Common myeloid progenitor, CD34-positive (primary cell): Measurements from ENCODE around the gene OPCML.

Experiments used
- CTCF ChIA-PET: fragments of 350-600 bp; sonication (Branson Sonifier 250); formaldehyde crosslinking; loops from one replicate; lab custom pipeline; 2021; ENCODE audit warnings: antibody characterized with exemption; lab: Charles Lee
- POLR2A ChIA-PET: fragments of 350-600 bp; sonication (Branson Sonifier 250); formaldehyde crosslinking; loops from one replicate; lab custom pipeline; 2021; ENCODE audit warnings: antibody characterized with exemption; lab: Charles Lee
- DNase-seq, 3 donors: peaks; one replicate each; pipeline versions ENCODE4 v3.0.0 to v3.0.0-alpha.2; 2013
- H3K27ac ChIP-seq, 2 experiments: 1 replicate in 1 of 2; 2 replicates in 1 of 2; pipeline ENCODE4 v1.7.0; 2013; ENCODE audit warnings: inconsistent platforms in 2 of 2, low read length in 2 of 2, mild to moderate bottlenecking in 2 of 2, low read depth in 1 of 2, moderate library complexity in 1 of 2; ENCODE audit not compliant: severe bottlenecking in 2 of 2, insufficient read depth in 1 of 2, poor library complexity in 1 of 2
- H3K27me3 ChIP-seq, 5 experiments: replicated peaks in 2 of 5; 1 replicate in 3 of 5; 2 replicates in 2 of 5; pipeline versions ENCODE4 v1.6.1 to v1.7.0; 2013; ENCODE audit warnings: low read length in 4 of 5, mild to moderate bottlenecking in 2 of 5, moderate library complexity in 2 of 5, inconsistent platforms in 1 of 5; ENCODE audit not compliant: insufficient read depth in 5 of 5, control insufficient read depth in 4 of 5
- H3K36me3 ChIP-seq, 4 experiments: 1 replicate in 2 of 4; 2 replicates in 2 of 4; pipeline versions ENCODE4 v1.6.1 to v1.7.0; 2013; ENCODE audit warnings: low read length in 3 of 4, control low read depth in 1 of 4, mild to moderate bottlenecking in 1 of 4; ENCODE audit not compliant: control insufficient read depth in 4 of 4, insufficient read depth in 4 of 4
- H3K4me1 ChIP-seq, 4 experiments: 1 replicate in 3 of 4; 2 replicates in 1 of 4; pipeline versions ENCODE4 v1.6.1 to v1.7.1; 2013; ENCODE audit warnings: low read length in 3 of 4, mild to moderate bottlenecking in 3 of 4, control low read depth in 1 of 4, inconsistent platforms in 1 of 4, moderate library complexity in 1 of 4; ENCODE audit not compliant: control insufficient read depth in 4 of 4, insufficient read depth in 4 of 4; ENCODE audit errors: control extremely low read depth in 1 of 4
- H3K4me3 ChIP-seq, 7 experiments: 1 replicate in 4 of 7; 2 replicates in 3 of 7; pipeline versions ENCODE4 v1.5.1 to v1.7.0; 2013; ENCODE audit warnings: mild to moderate bottlenecking in 7 of 7, low read length in 6 of 7, moderate library complexity in 6 of 7, inconsistent platforms in 2 of 7, low read depth in 2 of 7, control low read depth in 1 of 7; ENCODE audit not compliant: insufficient read depth in 4 of 7, control insufficient read depth in 1 of 7; ENCODE audit errors: extremely low read depth in 1 of 7
- H3K9me3 ChIP-seq, 5 experiments: 1 replicate in 4 of 5; 2 replicates in 1 of 5; pipeline versions ENCODE4 v1.6.1 to v1.7.1; 2013; ENCODE audit warnings: low read length in 4 of 5, mild to moderate bottlenecking in 2 of 5, inconsistent platforms in 1 of 5, low read depth in 1 of 5, moderate library complexity in 1 of 5; ENCODE audit not compliant: control insufficient read depth in 4 of 5, insufficient read depth in 2 of 5; ENCODE audit errors: control extremely low read depth in 1 of 5
- WGBS: methylation state at CpG from one replicate; pipeline ENCODE4 v1.1.5; 2013; ENCODE audit not compliant: insufficient coverage; 5-methylcytosine and 5-hydroxymethylcytosine counted together

The OPCML gene

DNA sequence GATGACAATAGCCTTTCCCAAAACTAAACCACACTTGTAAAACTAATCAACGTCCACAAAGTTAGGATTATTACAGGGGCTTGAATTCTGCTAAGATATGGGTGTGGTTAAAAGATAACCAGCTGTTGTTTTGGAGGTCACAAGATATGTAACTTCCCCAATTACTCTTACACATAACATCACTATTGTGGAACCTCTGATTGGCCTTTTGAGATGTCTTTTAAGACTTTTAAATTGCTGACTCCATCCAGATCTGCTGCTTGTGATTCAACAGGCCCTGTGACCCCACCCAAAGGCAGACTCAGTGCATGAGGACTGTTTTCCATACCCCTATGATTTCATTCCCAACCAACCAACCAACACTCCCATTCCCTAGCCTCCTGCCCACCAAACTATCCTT, 893.9 kb downstream of the OPCML start:
- WGBS, result no CpG with 5 or more reads among the region's 1 CpG

DNA sequence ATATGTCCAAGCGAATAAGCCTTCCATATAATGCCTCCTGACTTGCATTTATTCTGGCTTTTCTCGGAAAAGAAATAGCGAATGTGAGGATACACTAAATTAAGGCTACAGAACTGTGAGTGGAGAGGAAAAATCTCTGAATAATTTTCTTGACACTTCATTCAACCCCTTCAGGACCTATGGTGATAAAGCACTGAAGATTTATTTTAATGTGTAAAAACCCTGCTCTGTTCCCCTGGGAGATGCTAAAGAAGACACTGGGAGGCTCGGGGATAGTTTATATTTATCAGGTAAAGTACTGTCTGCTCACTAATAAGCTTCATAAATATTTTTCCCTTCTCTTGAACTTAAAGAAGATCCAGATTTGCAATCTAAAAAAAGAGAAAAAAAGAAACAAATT, 895.8 kb downstream of the OPCML start:
- no peaks in the 10 kb centered on the region for H3K4me1 ChIP-seq
- no peaks in the 10 kb centered on the region for H3K36me3 ChIP-seq
- no peak overlapping the region for H3K4me3 ChIP-seq
- no peaks in the 10 kb centered on the region for H3K9me3 ChIP-seq
- H3K27me3 ChIP-seq, result no peaks in the 10 kb centered on the region
- POLR2A ChIA-PET, result no interaction called here
- DNase-seq, result no peak
- H3K27ac ChIP-seq, result no peak overlapping the region
- CTCF ChIA-PET, result no interaction called here
- 86% methylated on average over 1 of the region's 4 CpGs for WGBS

More for the DNA sequence above, 893.9 kb downstream of the OPCML start:
- H3K4me3 ChIP-seq, result no peak overlapping the region
- no peaks in the 10 kb centered on the region for H3K4me1 ChIP-seq
- no peaks in the 10 kb centered on the region for H3K27me3 ChIP-seq
- CTCF ChIA-PET, result no interaction called here
- DNase-seq, result peak; percentile 30 to 58 (median 31)
- H3K36me3 ChIP-seq, result no peaks in the 10 kb centered on the region
- no peaks in the 10 kb centered on the region for H3K9me3 ChIP-seq
- no peak overlapping the region for H3K27ac ChIP-seq
- POLR2A ChIA-PET, result no interaction called here

DNA sequence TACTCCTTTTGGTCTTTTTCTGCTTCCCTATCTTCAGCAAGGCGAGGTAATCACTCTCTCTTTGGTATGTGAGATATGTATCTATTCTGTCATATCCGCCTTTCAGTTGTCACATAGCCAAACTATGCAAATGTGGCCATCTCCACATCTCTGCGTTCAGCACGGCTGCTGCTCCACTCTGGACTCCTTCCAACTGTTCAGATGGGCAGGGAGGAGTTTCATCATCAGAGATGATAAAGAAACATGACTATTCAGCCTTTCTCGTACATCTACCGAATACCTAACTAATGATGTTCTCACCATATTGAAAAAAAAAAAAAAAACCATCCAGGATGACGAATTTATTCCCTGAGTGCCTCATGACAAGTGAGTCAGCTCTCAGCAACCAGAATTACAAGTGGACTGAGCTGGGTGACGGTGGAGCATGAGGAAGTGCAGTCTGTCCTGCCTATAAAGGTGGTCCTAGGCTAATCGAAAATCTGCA, 899.6 kb downstream of the OPCML start:
- Histone ChIP-seq H3K4me3 (no peak overlapping the region), H3K9me3 (no peaks in the 10 kb centered on the region), H3K27ac (no peak overlapping the region), H3K36me3 (no peaks in the 10 kb centered on the region), H3K27me3 (no peaks in the 10 kb centered on the region), H3K4me1 (no peaks in the 10 kb centered on the region)
- ChIA-PET POLR2A (no interaction called here), CTCF (no interaction called here)
- no peak for DNase-seq
- 100% methylated on average over 4 of the region's 9 CpGs for WGBS

DNA sequence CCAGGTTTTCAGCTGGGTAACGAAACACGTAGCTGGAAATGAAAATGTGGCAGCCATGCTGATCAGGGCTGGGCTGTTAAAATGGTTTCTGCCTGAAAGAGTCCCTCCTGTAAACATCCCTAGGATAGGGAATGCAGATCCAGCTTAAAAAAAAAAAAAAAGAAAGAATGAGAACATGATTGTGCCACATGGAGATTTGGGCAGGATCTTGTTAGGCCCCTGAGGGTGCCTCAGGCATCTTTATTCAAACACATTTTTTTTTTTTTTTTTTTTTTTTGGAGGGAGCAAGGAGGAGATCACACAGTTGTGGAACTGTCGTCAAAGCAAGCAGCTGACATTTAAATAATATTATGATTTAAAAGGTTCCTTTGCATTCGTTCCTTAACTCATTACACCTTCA, 900.3 kb downstream of the OPCML start:
- CTCF ChIA-PET, result no interaction called here
- no peak overlapping the region for H3K27ac ChIP-seq
- no peak for DNase-seq
- no peaks in the 10 kb centered on the region for H3K9me3 ChIP-seq
- H3K36me3 ChIP-seq, result no peaks in the 10 kb centered on the region
- 100% methylated on average over 2 of the region's 4 CpGs for whole genome bisulfite sequencing
- no peaks in the 10 kb centered on the region for H3K27me3 ChIP-seq
- H3K4me1 ChIP-seq, result no peaks in the 10 kb centered on the region
- POLR2A ChIA-PET, result no interaction called here
- H3K4me3 ChIP-seq, result no peak overlapping the region

DNA sequence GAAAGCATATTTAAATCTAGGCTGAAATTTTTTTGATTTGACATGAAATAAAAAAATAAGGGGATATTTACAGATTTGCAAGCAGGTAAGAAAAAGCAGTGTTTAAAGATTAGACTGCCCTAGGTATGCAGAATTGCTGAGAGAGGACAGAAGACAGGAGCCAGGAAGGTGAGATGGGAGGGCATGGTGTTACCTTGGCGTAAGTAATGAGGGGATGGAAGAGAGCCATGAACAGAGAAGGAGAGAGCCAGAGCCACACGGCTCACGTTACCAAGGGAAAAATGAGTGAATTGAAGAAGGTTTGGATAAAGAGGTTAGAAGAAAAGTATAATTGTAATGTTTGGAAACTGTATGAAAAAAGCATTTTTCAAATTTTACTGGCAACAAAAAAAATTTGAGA, 904.3 kb downstream of the OPCML start:
- POLR2A ChIA-PET, result interaction anchor here (0.6 kb wide), 1 partner anchor 216 kb away, joined by 6 read pairs; no protein-coding TSS in a partner anchor
- H3K36me3 ChIP-seq, result no peaks in the 10 kb centered on the region
- no peak overlapping the region for H3K27ac ChIP-seq
- CTCF ChIA-PET, result no interaction called here
- H3K4me1 ChIP-seq, result no peaks in the 10 kb centered on the region
- H3K27me3 ChIP-seq, result no peaks in the 10 kb centered on the region
- 91% methylated on average over 3 of the region's 3 CpGs for WGBS
- H3K9me3 ChIP-seq, result no peaks in the 10 kb centered on the region
- DNase-seq, result no peak
- H3K4me3 ChIP-seq, result no peak overlapping the region

DNA sequence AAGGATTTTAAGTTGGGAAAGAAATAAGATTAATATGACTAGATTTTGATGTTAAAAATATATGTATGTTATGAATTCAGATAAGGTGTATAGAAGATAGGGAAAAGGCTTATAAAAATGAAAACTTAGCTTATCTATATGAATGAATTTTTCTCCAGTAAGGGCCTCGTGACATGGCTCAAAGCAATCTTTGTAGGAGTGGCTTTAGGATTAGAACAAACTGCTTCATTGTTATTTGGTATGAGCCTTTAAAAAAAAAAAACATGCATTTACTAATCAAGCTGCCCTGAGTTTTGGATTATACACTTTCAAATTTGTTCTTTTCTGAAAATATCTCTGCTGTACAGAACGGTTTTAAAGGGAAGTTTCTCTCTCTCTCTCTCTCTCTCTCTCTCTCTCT, 905.9 kb downstream of the OPCML start:
- no peaks in the 10 kb centered on the region for H3K4me1 ChIP-seq
- ChIA-PET POLR2A (no interaction called here), CTCF (no interaction called here)
- WGBS, result no CpG with 5 or more reads among the region's 2 CpGs
- no peak overlapping the region for H3K4me3 ChIP-seq
- H3K27ac ChIP-seq, result no peak overlapping the region
- no peaks in the 10 kb centered on the region for H3K27me3 ChIP-seq
- H3K9me3 ChIP-seq, result no peaks in the 10 kb centered on the region
- DNase-seq, result no peak
- no peaks in the 10 kb centered on the region for H3K36me3 ChIP-seq

DNA sequence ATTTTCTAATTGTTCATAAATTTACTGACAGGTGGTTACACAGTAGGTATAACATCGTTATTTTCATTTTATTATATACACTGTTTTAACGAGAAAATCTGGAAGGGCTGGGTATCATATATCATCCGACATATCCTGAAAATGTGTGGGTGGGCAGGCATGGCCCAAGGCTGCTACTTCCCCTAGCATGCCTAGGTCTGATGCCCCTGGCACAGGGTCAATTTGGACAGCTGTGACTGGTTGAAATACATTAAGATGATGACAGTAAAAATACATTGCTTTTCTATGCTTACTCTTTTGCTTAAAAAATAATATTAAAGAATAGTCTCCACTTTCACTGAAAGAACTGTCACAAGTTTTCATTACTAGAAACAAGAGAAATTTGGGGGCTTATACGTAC, 908.8 kb downstream of the OPCML start:
- H3K27ac ChIP-seq, result no peak overlapping the region
- H3K27me3 ChIP-seq, result no peaks in the 10 kb centered on the region
- no peaks in the 10 kb centered on the region for H3K9me3 ChIP-seq
- H3K4me1 ChIP-seq, result no peaks in the 10 kb centered on the region
- WGBS, result 93% methylated on average over 2 of the region's 4 CpGs
- no peak for DNase-seq
- CTCF ChIA-PET, result no interaction called here
- POLR2A ChIA-PET, result no interaction called here
- H3K36me3 ChIP-seq, result no peaks in the 10 kb centered on the region
- no peak overlapping the region for H3K4me3 ChIP-seq
